Endothelial cell of umbilical vein (primary cell): ENCODE results near the gene COL6A3. TPM values are rescaled to one million over a fixed set of nuclear protein-coding genes. Genes with fewer than 3 reads are reported as not detected.

Source experiments
- BruUV-seq: library from RNA; stranded (reverse); fragments of 400-500 nt; replicated peaks from 2 replicates; lab custom pipeline; 2021; lab: Mats Ljungman, UMichigan
- CTCF ChIA-PET: fragments of 300-600, 350-600 bp; sonication (Branson Sonifier 250); formaldehyde crosslinking; loops from one replicate; lab custom pipeline; 2021; ENCODE audit warnings: antibody characterized with exemption, inconsistent platforms; lab: Charles Lee
- POLR2A ChIA-PET: fragments of 300-600, 350-600 bp; sonication (Branson Sonifier 250); formaldehyde crosslinking; loops from one replicate; lab custom pipeline; 2021; ENCODE audit warnings: antibody characterized with exemption, inconsistent platforms; lab: Charles Lee
- DNase-seq: peaks from one replicate; pipeline ENCODE4 v3.0.0-alpha.2; 2011; ENCODE audit warnings: low read depth, low spot score
- FAIRE-seq: peaks from 2 replicates; lab custom pipeline; 2011; peaks lifted over from hg19 to GRCh38; lab: Jason Lieb, UNC
- H2AFZ ChIP-seq: 2 replicates; pipeline ENCODE4 v1.6.0; 2012; ENCODE audit warnings: low read depth, low read length, control low read depth, inconsistent platforms
- H3K27ac ChIP-seq: 2 replicates; pipeline ENCODE4 v1.5.1; 2011; ENCODE audit warnings: low read depth, mild to moderate bottlenecking, control low read depth, low read length, moderate library complexity; ENCODE audit not compliant: insufficient read depth
- H3K27me3 ChIP-seq, 2 experiments: 2 replicates each; pipeline versions ENCODE4 v1.6.0 to v1.6.1; 2011; ENCODE audit warnings: low read length in 2 of 2, mixed read lengths in 1 of 2; ENCODE audit not compliant: control insufficient read depth in 2 of 2, insufficient read depth in 2 of 2
- H3K36me3 ChIP-seq, 2 experiments: 2 replicates in 1 of 2; 3 replicates in 1 of 2; pipeline ENCODE4 v1.5.1; 2011; ENCODE audit warnings: low read length in 2 of 2, mild to moderate bottlenecking in 1 of 2, moderate library complexity in 1 of 2; ENCODE audit not compliant: control insufficient read depth in 2 of 2, insufficient read depth in 2 of 2; ENCODE audit errors: extremely low read depth in 1 of 2
- H3K4me1 ChIP-seq: 3 replicates; pipeline ENCODE4 v1.5.1; 2011; ENCODE audit warnings: mild to moderate bottlenecking, low read length; ENCODE audit not compliant: control insufficient read depth, insufficient read depth; ENCODE audit errors: extremely low read depth
- H3K4me2 ChIP-seq: 2 replicates; pipeline ENCODE4 v1.6.1; 2011; ENCODE audit warnings: low read length, control low read depth, mixed read lengths; ENCODE audit not compliant: insufficient read depth
- H3K4me3 ChIP-seq, 3 experiments: fragments of 200-600 bp in 1 of 3; sonication (generic), shearing (Covaris generic) in 1 of 3; replicated peaks in 1 of 3; 2 replicates each; pipeline ENCODE4 v1.5.1; 2011 to 2016; ENCODE audit warnings: control low read depth in 3 of 3, low read length in 3 of 3, mild to moderate bottlenecking in 2 of 3, inconsistent platforms in 1 of 3, low read depth in 1 of 3, moderate library complexity in 1 of 3; ENCODE audit not compliant: insufficient read depth in 1 of 3
- H3K79me2 ChIP-seq: 2 replicates; pipeline ENCODE4 v1.6.0; 2012; ENCODE audit warnings: low read length, inconsistent platforms; ENCODE audit not compliant: control insufficient read depth, insufficient read depth
- H3K9ac ChIP-seq: replicated peaks from 2 replicates; pipeline ENCODE3; 2011; ENCODE audit warnings: low read length, control low read depth; ENCODE audit not compliant: insufficient read depth; ENCODE audit errors: extremely low read depth
- H3K9me1 ChIP-seq: replicated peaks from 3 replicates; pipeline ENCODE4 v1.6.0; 2011; ENCODE audit warnings: mild to moderate bottlenecking, low read length; ENCODE audit not compliant: control insufficient read depth, insufficient read depth; ENCODE audit errors: extremely low read depth
- H3K9me3 ChIP-seq: replicated peaks from 2 replicates; pipeline ENCODE4 v1.5.1; 2012; ENCODE audit warnings: low read length, inconsistent platforms; ENCODE audit not compliant: control insufficient read depth, insufficient read depth
- H4K20me1 ChIP-seq: replicated peaks from 2 replicates; pipeline ENCODE3; 2011; ENCODE audit warnings: mild to moderate bottlenecking, low read length; ENCODE audit not compliant: control insufficient read depth, insufficient read depth; ENCODE audit errors: extremely low read depth
- EZH2 ChIP-seq: IDR thresholded peaks from 2 replicates; pipeline ENCODE4 v1.6.1; 2012; ENCODE audit warnings: borderline replicate concordance, low read depth, mild to moderate bottlenecking, moderate library complexity, low read length, inconsistent platforms; ENCODE audit not compliant: severe bottlenecking
- GATA2 ChIP-seq: IDR thresholded peaks from 2 replicates; pipeline ENCODE4 v1.7.0; 2011; ENCODE audit warnings: low read depth, mild to moderate bottlenecking, moderate library complexity, mixed read lengths, low read length; ENCODE audit not compliant: insufficient read length, insufficient read depth
- JUN ChIP-seq: IDR thresholded peaks from 2 replicates; pipeline ENCODE4 v1.6.1; 2011; ENCODE audit warnings: borderline replicate concordance, low read depth; ENCODE audit not compliant: insufficient read length, insufficient read depth
- MYC ChIP-seq: IDR thresholded peaks from one replicate; pipeline ENCODE4 v1.6.1; 2011; ENCODE audit warnings: mild to moderate bottlenecking, low read depth, low read length
- POLR2AphosphoS5 ChIP-seq: IDR thresholded peaks from 2 replicates; pipeline ENCODE4 v1.6.1; 2012; ENCODE audit warnings: low read depth, mild to moderate bottlenecking, control low read depth, low read length, moderate library complexity; ENCODE audit not compliant: insufficient read depth
- dilution Hi-C: fragments of 300-500 bp; cut with MboI; formaldehyde crosslinking; loops from one replicate; pipeline ENCODE4 v1.15.0; 2019; ENCODE audit warnings: low sequenced_read_pairs; ENCODE audit not compliant: extremely low pct_ligation_motif_present
- intact Hi-C: fragments of 100-400 bp; cut with micrococcal nuclease; formaldehyde crosslinking; loops from one replicate; pipeline ENCODE4 v1.10.0; 2022
- polyA plus RNA-seq, 4 experiments: library from polyadenylated mRNA; depleted of rRNA in 3 of 4; stranded (reverse) in 3 of 4; unstranded in 1 of 4; fragments of >200 nt; gene quantifications; 2 replicates each; pipeline versions ENCODE4 v1.2.1 to v1.2.3, GENCODE V29; 2011 to 2012; ENCODE audit warnings: missing spikeins in 1 of 4
- total RNA-seq: library from RNA; stranded (reverse); gene quantifications from 2 replicates; pipeline ENCODE4 v1.2.3, GENCODE V29; 2021
- TF ChIP-seq, protein P1 (sequence below): IDR thresholded peaks from 2 replicates; pipeline ENCODE4 v1.6.1; 2011; ENCODE audit not compliant: insufficient read depth, insufficient read length
- TF ChIP-seq, protein P2 (sequence below), 2 donors: IDR thresholded peaks; 1 replicate in 1 of 2; 2 replicates in 1 of 2; pipeline ENCODE4 v1.5.1; 2011; ENCODE audit warnings: low read length in 2 of 2, mild to moderate bottlenecking in 2 of 2, moderate library complexity in 2 of 2, control low read depth in 1 of 2, inconsistent platforms in 1 of 2, low read depth in 1 of 2; ENCODE audit not compliant: insufficient read depth in 1 of 2; ENCODE audit errors: extremely low read depth in 1 of 2

Gene COL6A3
- total and polyA plus RNA-seq, 2 donors (not counting 3 experiments of a cell fraction or from before 2014, with no cell fraction given) = 0.03 TPM; not detected in 1

DNA sequence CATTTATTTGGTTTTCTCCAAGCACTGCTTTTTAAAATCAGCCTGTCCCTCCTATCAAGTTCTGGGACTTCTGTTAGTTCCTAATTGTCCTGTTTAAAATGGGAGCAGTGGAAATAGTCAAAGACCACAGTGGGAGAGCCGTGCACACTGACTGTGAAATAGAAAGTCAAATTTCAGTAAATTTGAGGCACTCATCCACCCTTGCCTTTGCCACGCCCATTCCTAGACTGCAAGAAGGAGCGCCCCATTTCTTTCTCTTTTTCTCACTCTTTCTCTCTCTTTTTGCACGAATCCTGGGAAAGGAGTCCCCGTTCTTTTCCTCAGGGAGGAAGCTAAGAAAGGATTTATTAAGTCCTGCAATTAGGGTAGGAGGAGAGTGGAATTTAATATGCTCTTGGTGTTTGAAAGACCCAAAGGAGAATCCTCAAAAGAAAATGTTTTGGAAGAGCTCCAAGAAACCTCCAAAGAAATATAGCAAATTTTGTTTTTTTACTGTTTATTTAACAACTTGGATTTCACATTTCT lies 7.5 kb downstream of the COL6A3 start:
- H3K4me2 ChIP-seq = no peak overlapping the region
- no peaks in the 10 kb centered on the region for H3K79me2 ChIP-seq

More for the DNA sequence above, 7.5 kb downstream of the COL6A3 start:
- FAIRE-seq = no peak
- Histone ChIP-seq H3K9ac (no peak overlapping the region), H3K4me1 (no peaks in the 10 kb centered on the region), H3K36me3 (no peaks in the 10 kb centered on the region), H3K4me3 (no peak overlapping the region), H3K9me1 (no peaks in the 10 kb centered on the region), H3K27me3 (peaks cover 15 to 30% of the 10 kb centered on the region in 2 experiments), H3K27ac (no peak overlapping the region), H3K9me3 (no peaks in the 10 kb centered on the region), H2AFZ (no peak overlapping the region), H4K20me1 (no peaks in the 10 kb centered on the region)
- TF ChIP-seq, protein P1, sequence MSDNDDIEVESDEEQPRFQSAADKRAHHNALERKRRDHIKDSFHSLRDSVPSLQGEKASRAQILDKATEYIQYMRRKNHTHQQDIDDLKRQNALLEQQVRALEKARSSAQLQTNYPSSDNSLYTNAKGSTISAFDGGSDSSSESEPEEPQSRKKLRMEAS = no peak
- TF ChIP-seq EZH2 (no peak), MYC (no peak), POLR2AphosphoS5 (no peak), JUN (no peak), GATA2 (no peak)
- TF ChIP-seq, protein P2, sequence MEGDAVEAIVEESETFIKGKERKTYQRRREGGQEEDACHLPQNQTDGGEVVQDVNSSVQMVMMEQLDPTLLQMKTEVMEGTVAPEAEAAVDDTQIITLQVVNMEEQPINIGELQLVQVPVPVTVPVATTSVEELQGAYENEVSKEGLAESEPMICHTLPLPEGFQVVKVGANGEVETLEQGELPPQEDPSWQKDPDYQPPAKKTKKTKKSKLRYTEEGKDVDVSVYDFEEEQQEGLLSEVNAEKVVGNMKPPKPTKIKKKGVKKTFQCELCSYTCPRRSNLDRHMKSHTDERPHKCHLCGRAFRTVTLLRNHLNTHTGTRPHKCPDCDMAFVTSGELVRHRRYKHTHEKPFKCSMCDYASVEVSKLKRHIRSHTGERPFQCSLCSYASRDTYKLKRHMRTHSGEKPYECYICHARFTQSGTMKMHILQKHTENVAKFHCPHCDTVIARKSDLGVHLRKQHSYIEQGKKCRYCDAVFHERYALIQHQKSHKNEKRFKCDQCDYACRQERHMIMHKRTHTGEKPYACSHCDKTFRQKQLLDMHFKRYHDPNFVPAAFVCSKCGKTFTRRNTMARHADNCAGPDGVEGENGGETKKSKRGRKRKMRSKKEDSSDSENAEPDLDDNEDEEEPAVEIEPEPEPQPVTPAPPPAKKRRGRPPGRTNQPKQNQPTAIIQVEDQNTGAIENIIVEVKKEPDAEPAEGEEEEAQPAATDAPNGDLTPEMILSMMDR (IDR thresholded peaks at IDR 0.05; ENCODE audit: extremely low read depth in 1 of 2, insufficient read depth in 1 of 2, low read depth in 1 of 2, low read length in 2 of 2) = no peak
- ChIA-PET POLR2A (no interaction called here), CTCF (interaction anchor here (0.6 to 7.3 kb wide), 4 partner anchors 15 to 240 kb away, joined by 3 to 109 read pairs (median 32); no protein-coding TSS in a partner anchor)
- no TSS peak for BruUV-seq
- dilution Hi-C loops (no loop called here), intact Hi-C loops (no loop called here)
- DNase-seq = no peak
